ENCODE results near the gene SPATA22. TPM values are rescaled to one million over a fixed set of nuclear protein-coding genes. Genes with fewer than 3 reads are reported as not detected.
"Not testable (repeated sequence)": the region's sequence is repeated elsewhere in the genome, so short reads cannot be mapped to it uniquely, and the experiment has no call there.

Gene SPATA22
- not detected in 2 replicates for total RNA-seq (2014; rRNA removed; shearing (Covaris generic))
- polyA plus RNA-seq (2015; cell fraction: cytosol; rRNA removed): not detected in 2 replicates
- polyA plus RNA-seq (2015; cell fraction: nucleus; rRNA removed): not detected in 2 replicates

DNA sequence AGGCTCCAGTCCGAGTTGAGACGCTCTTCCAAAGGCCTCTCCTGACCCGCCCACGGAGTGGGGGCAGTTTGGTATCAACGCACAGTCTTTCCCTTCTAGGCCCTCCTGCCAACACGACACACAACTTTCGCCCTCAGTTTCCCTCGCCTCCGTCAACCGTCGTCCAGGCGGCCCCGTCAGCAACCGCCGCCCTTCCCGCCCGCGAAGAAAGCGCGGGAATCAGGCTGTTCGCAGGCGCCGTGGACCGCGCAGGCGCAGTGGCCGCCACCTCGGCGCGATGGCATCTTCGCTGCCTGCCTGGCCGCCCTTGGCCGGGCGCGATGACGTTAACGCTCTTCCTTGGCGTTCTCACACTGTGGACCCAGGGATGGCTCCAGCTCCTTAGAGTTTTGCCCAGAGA lies at the start of gene SPATA22:
TSS of gene SPATA22 (minus strand) at position 221 of the 400 bp plus-strand sequence. CDS start 2,494 bp downstream, outside the sequence.
- in situ Hi-C loops (cut with HindIII; ENCODE audit: low pct_unique_long_range_greater_than_20kb, low sequenced_read_pairs): no loop called here
- no peak for DNase-seq (ENCODE audit: low read depth, low spot score)

DNA sequence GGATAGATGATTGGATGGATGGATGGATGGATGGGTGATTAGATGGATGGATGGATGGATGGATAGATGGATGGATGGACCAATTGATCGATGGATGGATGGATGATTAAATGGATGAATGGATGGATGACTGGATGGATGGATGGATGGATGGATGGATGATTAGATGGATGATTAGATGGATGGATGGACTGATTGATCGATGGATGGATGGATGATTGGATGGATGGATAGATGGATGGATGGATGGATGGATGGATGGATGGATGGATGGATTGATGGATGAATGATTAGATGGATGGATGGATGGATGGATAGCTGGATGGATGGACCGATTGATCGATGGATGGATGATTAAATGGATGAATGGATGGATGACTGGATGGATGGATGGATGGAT lies 47.9 kb upstream of the SPATA22 start:
- DNase-seq (ENCODE audit: low read depth, low spot score); in situ Hi-C loops (cut with HindIII; ENCODE audit: low pct_unique_long_range_greater_than_20kb, low sequenced_read_pairs): not testable (repeated sequence)

DNA sequence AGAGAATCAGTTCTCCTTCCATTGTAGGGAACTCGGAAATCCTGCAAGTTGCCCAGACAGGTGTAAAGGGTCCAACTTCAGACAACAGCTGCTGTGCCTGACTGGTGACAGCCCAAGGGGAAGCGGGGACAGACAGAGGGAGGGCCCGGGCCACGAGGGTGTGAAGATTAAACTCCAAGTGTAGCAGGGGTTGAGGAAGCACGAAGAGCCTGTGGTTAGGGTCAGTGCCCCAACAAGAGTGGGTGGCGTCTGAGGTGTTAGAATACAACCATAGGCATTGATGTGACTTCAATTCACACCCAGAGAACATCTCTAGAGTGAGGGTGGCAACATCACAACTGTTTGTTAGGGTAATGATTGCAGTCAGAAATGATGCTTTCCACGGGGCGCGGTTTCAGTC lies 43.3 kb upstream of the SPATA22 start:
- in situ Hi-C loops (cut with HindIII; ENCODE audit: low pct_unique_long_range_greater_than_20kb, low sequenced_read_pairs): no loop called here

DNA sequence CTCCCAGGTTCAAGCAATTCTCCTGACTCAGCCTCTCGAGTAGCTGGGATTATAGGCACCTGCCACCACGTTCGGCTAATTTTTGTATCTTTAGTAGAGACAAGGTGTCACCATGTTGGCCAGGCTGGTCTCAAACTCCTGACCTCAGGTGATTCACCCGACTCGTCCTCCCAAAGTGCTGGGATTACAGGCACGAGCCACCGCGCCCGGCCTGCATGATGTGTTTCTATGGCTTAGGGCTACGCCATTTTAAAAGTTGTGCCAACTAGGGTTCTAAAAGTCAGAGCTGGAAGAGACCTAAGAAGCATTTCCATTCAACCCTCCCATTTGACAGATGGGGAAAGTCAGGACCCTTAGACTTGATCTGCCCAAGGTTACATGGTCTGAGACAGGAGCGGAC lies 42.5 kb upstream of the SPATA22 start:
- in situ Hi-C loops (cut with HindIII; ENCODE audit: low pct_unique_long_range_greater_than_20kb, low sequenced_read_pairs); DNase-seq (ENCODE audit: low read depth, low spot score): not testable (repeated sequence)

More for the DNA sequence above, 43.3 kb upstream of the SPATA22 start:
- no peak for DNase-seq (ENCODE audit: low read depth, low spot score)

- in situ Hi-C loops (cut with HindIII; ENCODE audit: low pct_unique_long_range_greater_than_20kb, low sequenced_read_pairs): no loop called here
- DNase-seq (ENCODE audit: low read depth, low spot score): no peak
These were observed 41.9 kb upstream of the SPATA22 start for GRCh38 chr17:3513305-3514035.

DNA sequence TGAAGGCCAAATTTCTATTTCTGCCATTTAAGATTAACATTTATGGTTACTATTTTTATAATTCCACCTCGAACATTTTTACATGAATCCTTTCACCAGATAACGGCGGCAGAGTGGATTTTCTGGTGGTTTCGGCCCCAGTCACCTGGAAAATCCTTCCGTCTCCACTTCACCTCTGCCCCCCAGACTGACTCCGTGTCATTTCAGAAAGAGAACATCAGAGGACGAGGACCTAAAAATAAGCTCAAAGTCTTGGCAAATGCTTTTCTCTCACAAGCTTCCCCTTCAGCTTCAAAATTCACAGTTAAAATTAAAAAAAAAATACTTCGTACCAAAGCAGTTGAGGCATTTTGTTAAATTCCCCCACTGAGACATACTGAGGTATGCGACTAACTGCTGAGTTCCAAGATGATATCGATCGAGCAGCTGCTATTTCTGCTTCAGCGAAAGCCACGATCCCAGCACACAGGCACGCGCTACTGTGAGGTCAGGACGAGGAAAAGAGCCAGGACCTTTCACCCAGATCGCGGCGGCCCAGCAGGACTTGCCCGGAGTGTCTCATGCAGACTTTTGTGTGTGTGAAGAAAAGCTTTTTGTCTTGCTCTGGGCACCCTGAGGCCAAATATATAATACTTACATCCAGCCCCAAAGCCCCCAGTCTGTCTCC lies 41.0 kb upstream of the SPATA22 start:
- in situ Hi-C loops (cut with HindIII; ENCODE audit: low pct_unique_long_range_greater_than_20kb, low sequenced_read_pairs): no loop called here
- DNase-seq (ENCODE audit: low read depth, low spot score): peak; percentile 47

- in situ Hi-C loops (cut with HindIII; ENCODE audit: low pct_unique_long_range_greater_than_20kb, low sequenced_read_pairs): no loop called here
- no peak for DNase-seq (ENCODE audit: low read depth, low spot score)
These were observed 40.4 kb upstream of the SPATA22 start for GRCh38 chr17:3511852-3512504.

- in situ Hi-C loops (cut with HindIII; ENCODE audit: low pct_unique_long_range_greater_than_20kb, low sequenced_read_pairs): no loop called here
- DNase-seq (ENCODE audit: low read depth, low spot score): no peak
These were observed 38.5 kb upstream of the SPATA22 start for GRCh38 chr17:3510090-3510489.

GRCh38 chr17:3507869-3508268 lies 36.2 kb upstream of the SPATA22 start:
- in situ Hi-C loops (cut with HindIII; ENCODE audit: low pct_unique_long_range_greater_than_20kb, low sequenced_read_pairs): no loop called here
- DNase-seq (ENCODE audit: low read depth, low spot score): no peak

DNA sequence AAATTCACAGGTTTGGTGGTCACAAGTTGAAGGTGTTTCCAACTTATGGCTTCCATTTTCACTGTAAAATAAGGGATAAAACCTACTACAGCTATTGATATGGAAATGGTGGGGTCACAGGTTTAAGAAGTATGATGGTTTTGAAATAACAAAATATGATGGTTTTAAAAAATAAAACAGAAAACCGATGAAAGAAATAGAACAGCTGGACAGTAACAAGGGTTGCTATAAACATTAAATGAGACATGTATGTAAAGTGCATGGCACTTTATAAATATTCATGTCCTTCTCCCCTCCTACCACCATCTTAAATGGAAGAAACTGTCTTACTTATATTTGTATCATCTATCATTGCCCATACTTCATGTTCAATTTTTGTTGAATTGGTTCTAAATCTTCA lies 35.5 kb upstream of the SPATA22 start:
- in situ Hi-C loops (cut with HindIII; ENCODE audit: low pct_unique_long_range_greater_than_20kb, low sequenced_read_pairs): no loop called here

DNA sequence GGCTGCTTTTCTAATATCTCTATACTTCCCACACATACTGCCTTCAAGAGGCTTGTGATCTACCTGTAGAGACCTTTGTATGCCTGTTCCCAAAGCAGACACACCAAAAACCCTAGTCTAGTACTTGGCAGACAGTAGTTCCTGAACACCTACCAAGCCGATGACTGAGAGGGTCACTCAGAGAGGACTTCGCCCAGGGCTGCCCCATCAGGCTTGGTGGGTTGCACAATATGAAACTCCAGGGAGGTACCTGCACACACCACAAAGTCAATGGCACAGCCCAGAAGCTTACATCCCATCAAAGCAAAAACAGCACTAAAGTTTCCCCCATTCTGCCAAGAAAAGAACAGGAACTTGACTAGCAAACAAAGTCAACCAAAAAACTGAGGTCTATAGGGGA lies 34.4 kb upstream of the SPATA22 start:
- in situ Hi-C loops (cut with HindIII; ENCODE audit: low pct_unique_long_range_greater_than_20kb, low sequenced_read_pairs): no loop called here
- DNase-seq (ENCODE audit: low read depth, low spot score): no peak

More for the DNA sequence above, 35.5 kb upstream of the SPATA22 start:
- no peak for DNase-seq (ENCODE audit: low read depth, low spot score)

DNA sequence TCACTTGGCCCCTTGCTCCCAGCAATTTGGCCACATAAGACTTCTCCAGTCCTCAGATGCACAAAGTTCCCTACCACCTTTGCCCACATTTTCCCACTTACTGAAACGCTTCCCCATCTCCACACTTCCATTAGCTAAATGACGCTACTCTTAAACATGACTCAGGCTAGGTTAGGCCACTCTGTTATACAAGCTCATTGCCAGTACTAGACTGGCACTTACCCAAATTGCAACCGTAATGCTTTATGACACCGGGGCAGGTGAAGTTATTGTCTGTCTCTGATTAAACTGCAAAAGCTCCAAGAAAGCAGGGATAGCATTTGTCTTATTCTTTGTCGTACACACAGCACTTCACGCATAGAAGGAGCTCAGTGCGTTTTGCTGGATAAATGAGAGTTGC lies 33.4 kb upstream of the SPATA22 start:
- in situ Hi-C loops (cut with HindIII; ENCODE audit: low pct_unique_long_range_greater_than_20kb, low sequenced_read_pairs): no loop called here
- DNase-seq (ENCODE audit: low read depth, low spot score): no peak

DNA sequence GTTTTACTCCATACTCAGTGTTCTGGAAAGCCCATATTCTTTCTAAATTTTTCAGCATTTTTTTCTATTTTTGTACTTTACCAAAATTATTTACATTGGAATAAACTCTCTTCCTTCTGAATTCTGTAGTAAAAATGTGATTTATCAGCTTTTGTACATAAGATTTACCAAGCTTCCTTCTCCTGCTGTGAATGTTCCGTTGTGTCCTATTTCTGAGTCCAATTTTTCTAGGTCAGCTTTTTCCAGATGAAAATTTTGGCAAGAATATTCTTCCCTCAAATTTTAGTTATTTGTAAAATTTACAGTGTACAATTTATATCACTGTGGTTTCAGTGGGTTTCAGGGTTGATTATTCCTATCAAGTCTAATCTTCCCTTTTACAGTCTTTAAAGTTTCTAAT lies 31.7 kb upstream of the SPATA22 start:
- no peak for DNase-seq (ENCODE audit: low read depth, low spot score)
- in situ Hi-C loops (cut with HindIII; ENCODE audit: low pct_unique_long_range_greater_than_20kb, low sequenced_read_pairs): no loop called here

- in situ Hi-C loops (cut with HindIII; ENCODE audit: low pct_unique_long_range_greater_than_20kb, low sequenced_read_pairs): no loop called here
- peak; percentile 96 for DNase-seq (ENCODE audit: low read depth, low spot score)
These were observed 30.8 kb upstream of the SPATA22 start for GRCh38 chr17:3502466-3502865.

DNA sequence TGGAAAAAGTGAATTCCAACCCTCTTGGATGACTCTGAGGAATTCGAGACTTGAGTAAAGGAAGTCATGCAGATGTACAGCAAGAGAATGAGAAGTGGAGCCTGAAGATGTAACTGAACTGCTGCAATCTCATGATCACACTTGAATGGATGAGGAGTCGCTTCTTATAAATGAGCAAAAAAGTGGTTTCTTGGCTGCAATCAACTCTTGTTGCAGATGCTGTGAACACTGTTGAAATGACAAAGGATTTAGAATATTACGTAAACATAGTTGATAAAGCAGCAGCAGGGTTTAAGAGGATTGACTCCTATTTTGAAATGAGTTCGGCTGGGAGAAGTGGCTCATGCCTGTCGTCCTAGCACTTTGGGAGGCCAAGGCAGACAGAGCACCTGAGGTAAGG lies 29.7 kb upstream of the SPATA22 start:
- no peak for DNase-seq (ENCODE audit: low read depth, low spot score)
- in situ Hi-C loops (cut with HindIII; ENCODE audit: low pct_unique_long_range_greater_than_20kb, low sequenced_read_pairs): no loop called here

GRCh38 chr17:3497101-3497500 lies 25.5 kb upstream of the SPATA22 start:
- in situ Hi-C loops (cut with HindIII; ENCODE audit: low pct_unique_long_range_greater_than_20kb, low sequenced_read_pairs): no loop called here
- DNase-seq (ENCODE audit: low read depth, low spot score): no peak

GRCh38 chr17:3485481-3486068 lies 14.0 kb upstream of the SPATA22 start:
- in situ Hi-C loops (cut with HindIII; ENCODE audit: low pct_unique_long_range_greater_than_20kb, low sequenced_read_pairs): no loop called here
- DNase-seq (ENCODE audit: low read depth, low spot score): no peak

GRCh38 chr17:3482852-3483251 lies 11.2 kb upstream of the SPATA22 start:
- DNase-seq (ENCODE audit: low read depth, low spot score): no peak
- in situ Hi-C loops (cut with HindIII; ENCODE audit: low pct_unique_long_range_greater_than_20kb, low sequenced_read_pairs): no loop called here
